ENCODE data around the gene BRSK2. TPM values are rescaled to one million over a fixed set of nuclear protein-coding genes. Genes with fewer than 3 reads are reported as not detected.

The BRSK2 gene
- total RNA-seq, 1 donor from 2014 or later = 1.7 TPM

GRCh38 chr11:1397146-1397861, 7.6 kb downstream of the BRSK2 start:
- Mint-ChIP-seq H3K4me3 (ENCODE audit: unreplicated experiment) (no peak overlapping the region), H3K4me1 (ENCODE audit: unreplicated experiment) (no peaks in the 10 kb centered on the region), H3K9me3 (ENCODE audit: unreplicated experiment) (no peaks in the 10 kb centered on the region), H3K36me3 (ENCODE audit: unreplicated experiment) (no peaks in the 10 kb centered on the region), H3K27me3 (ENCODE audit: unreplicated experiment) (peaks cover 8% of the 10 kb centered on the region), H3K27ac (ENCODE audit: unreplicated experiment) (no peak overlapping the region)
- no peak for TF ChIP-seq CTCF (IDR thresholded peaks at IDR 0.05)
- DNase-seq (ENCODE audit: extremely low spot score, unreplicated experiment) = no peak

DNA sequence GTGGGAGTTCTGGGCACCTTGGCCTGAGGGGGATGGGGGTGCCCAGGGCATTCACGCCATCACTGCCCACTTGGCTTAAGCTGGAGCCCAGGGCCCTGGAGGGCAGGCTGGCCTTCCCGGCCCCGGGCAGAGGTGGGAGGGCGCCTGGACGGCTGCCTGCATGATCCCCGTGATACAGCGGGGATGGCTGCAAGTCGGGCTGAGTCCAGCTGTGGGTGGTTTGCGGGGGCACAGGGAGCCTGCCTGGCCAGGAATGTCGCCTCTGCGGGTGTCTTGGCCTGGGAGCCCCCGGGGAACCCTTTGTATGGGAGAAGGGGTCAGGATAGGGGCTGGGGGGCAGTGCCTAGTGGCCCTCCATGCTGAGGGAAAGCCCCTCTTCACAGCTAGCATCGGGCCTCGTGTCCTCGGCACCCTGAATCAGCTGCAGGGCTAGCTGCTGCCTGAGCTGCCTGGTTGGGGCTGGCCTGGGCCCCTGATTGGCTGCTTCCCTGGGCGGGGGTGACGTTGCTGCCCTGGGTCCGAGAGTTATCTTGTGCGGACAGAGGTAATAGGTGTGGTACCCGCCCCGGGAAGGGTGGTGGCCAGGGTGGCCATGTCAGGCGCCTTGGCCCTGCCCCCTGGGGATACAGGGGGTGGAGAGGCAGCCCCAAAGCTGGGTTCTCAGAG, 8.3 kb downstream of the BRSK2 start:
- no peaks in the 10 kb centered on the region for H3K9me3 Mint-ChIP-seq (ENCODE audit: unreplicated experiment)
- no peak overlapping the region for H3K27ac Mint-ChIP-seq (ENCODE audit: unreplicated experiment)
- no peak overlapping the region for H3K4me3 Mint-ChIP-seq (ENCODE audit: unreplicated experiment)
- no peak for TF ChIP-seq CTCF (IDR thresholded peaks at IDR 0.05)
- peaks cover 1% of the 10 kb centered on the region for H3K27me3 Mint-ChIP-seq (ENCODE audit: unreplicated experiment)
- H3K4me1 Mint-ChIP-seq (ENCODE audit: unreplicated experiment) = no peaks in the 10 kb centered on the region
- no peak for DNase-seq (ENCODE audit: extremely low spot score, unreplicated experiment)
- no peaks in the 10 kb centered on the region for H3K36me3 Mint-ChIP-seq (ENCODE audit: unreplicated experiment)

- Mint-ChIP-seq H3K4me1 (ENCODE audit: unreplicated experiment) (no peaks in the 10 kb centered on the region), H3K27ac (ENCODE audit: unreplicated experiment) (no peak overlapping the region)
- no peak for DNase-seq (ENCODE audit: extremely low spot score, unreplicated experiment)
These were observed 8.9 kb downstream of the BRSK2 start for GRCh38 chr11:1398528-1399235.

GRCh38 chr11:1399386-1400316, 9.9 kb downstream of the BRSK2 start:
- no peaks in the 10 kb centered on the region for H3K27me3 Mint-ChIP-seq (ENCODE audit: unreplicated experiment)

More at GRCh38 chr11:1398528-1399235, 8.9 kb downstream of the BRSK2 start:
- Mint-ChIP-seq H3K27me3 (ENCODE audit: unreplicated experiment) (no peaks in the 10 kb centered on the region), H3K4me3 (ENCODE audit: unreplicated experiment) (no peak overlapping the region), H3K36me3 (ENCODE audit: unreplicated experiment) (no peaks in the 10 kb centered on the region), H3K9me3 (ENCODE audit: unreplicated experiment) (no peaks in the 10 kb centered on the region)
- no peak for TF ChIP-seq CTCF (IDR thresholded peaks at IDR 0.05)

More at GRCh38 chr11:1399386-1400316, 9.9 kb downstream of the BRSK2 start:
- Mint-ChIP-seq H3K27ac (ENCODE audit: unreplicated experiment) (no peak overlapping the region), H3K4me3 (ENCODE audit: unreplicated experiment) (no peak overlapping the region), H3K36me3 (ENCODE audit: unreplicated experiment) (no peaks in the 10 kb centered on the region), H3K9me3 (ENCODE audit: unreplicated experiment) (no peaks in the 10 kb centered on the region), H3K4me1 (ENCODE audit: unreplicated experiment) (no peaks in the 10 kb centered on the region)
- DNase-seq (ENCODE audit: extremely low spot score, unreplicated experiment) = no peak
- no peak for TF ChIP-seq CTCF (IDR thresholded peaks at IDR 0.05)

Measured in osteocyte (in vitro differentiated cells).